Tibial nerve (tissue), 3 donors: ENCODE results near the gene CHN2.

Source experiments
- CTCF ChIP-seq, 5 experiments: fragments of 200-600 bp in 3 of 5; fragments of 450-650 bp in 2 of 5; sonication (generic) in 3 of 5; IDR thresholded peaks; one replicate each; pipeline ENCODE4 v1.5.1; 2016 to 2019; ENCODE audit warnings: antibody characterized with exemption in 5 of 5, mild to moderate bottlenecking in 3 of 5, moderate library complexity in 2 of 5
- POLR2A ChIP-seq, 2 donors: fragments of 450-650 bp; IDR thresholded peaks; one replicate each; pipeline ENCODE4 v1.6.1; 2017; ENCODE audit warnings: antibody characterized with exemption in 2 of 2, mild to moderate bottlenecking in 2 of 2, moderate library complexity in 2 of 2

- TF ChIP-seq CTCF (IDR thresholded peaks at IDR 0.05) (no peak), POLR2A (IDR thresholded peaks at IDR 0.05) (no peak)
These were observed 230.4 kb downstream of the CHN2 start for GRCh38 chr7:29424984-29425309.
